ENCODE results near the gene FAM89A. TPM values are rescaled to one million over a fixed set of nuclear protein-coding genes. Genes with fewer than 3 reads are reported as not detected.

Gene FAM89A
- total and polyA plus RNA-seq, 2 of the 13 experiments (the other 11 are each of a cell fraction or from before 2014, with no cell fraction given), result 0.35 to 0.44 TPM

- TF ChIP-seq ZNF362 (CRISPR knock-in tag; IDR thresholded peaks at IDR 0.05; ENCODE audit: borderline replicate concordance) (no peak), SRY (CRISPR knock-in tag; IDR thresholded peaks at IDR 0.05) (peak; percentile 89; the same call in 1 of the 2 replicates), ZNF512B (CRISPR knock-in tag; IDR thresholded peaks at IDR 0.05; ENCODE audit: borderline replicate concordance) (no peak), NFE2 (CRISPR knock-in tag; IDR thresholded peaks at IDR 0.05) (no peak), ZNF318 (CRISPR knock-in tag; IDR thresholded peaks at IDR 0.05) (no peak), ZNF879 (CRISPR knock-in tag; IDR thresholded peaks at IDR 0.05) (0 out of 2 replicates have a peak, but pooled peaks have one; percentile 40), CEBPG (CRISPR knock-in tag; IDR thresholded peaks at IDR 0.05) (no peak), ZNF557 (CRISPR knock-in tag; IDR thresholded peaks at IDR 0.05) (no peak), ZFY (CRISPR knock-in tag; IDR thresholded peaks at IDR 0.05) (peak; percentile 88), ZNF704 (CRISPR knock-in tag; IDR thresholded peaks at IDR 0.05; ENCODE audit: borderline replicate concordance) (no peak), ZNF674 (CRISPR knock-in tag; IDR thresholded peaks at IDR 0.05; ENCODE audit: low read depth) (no peak), DMTF1 (CRISPR knock-in tag; IDR thresholded peaks at IDR 0.05) (no peak)
These were observed 61.3 kb downstream of the FAM89A start, which contains the start of the genes ARV1 and TTC13 (continued) for GRCh38 chr1:230978491-230979388.

Data from HepG2 (cell line).